Neural progenitor cell (in vitro differentiated cells): ENCODE data around the gene AIFM3.

Source experiments
- CTCF ChIP-seq: fragments of 200-600 bp; sonication (generic); IDR thresholded peaks from 2 replicates; pipeline ENCODE4 v1.5.1; 2017; ENCODE audit warnings: antibody characterized with exemption, mild to moderate bottlenecking
- EZH2 ChIP-seq: fragments of 200-600 bp; sonication (generic); IDR thresholded peaks from 2 replicates; pipeline ENCODE4 v1.6.1; 2017; ENCODE audit warnings: antibody characterized with exemption, mild to moderate bottlenecking, moderate library complexity
- EZH2phosphoT487 ChIP-seq: fragments of 200-600 bp; sonication (generic); IDR thresholded peaks from 2 replicates; pipeline ENCODE4 v1.6.1; 2017; ENCODE audit warnings: antibody characterized with exemption

GRCh38 chr22:20918663-20919218 is 48.3 kb upstream of the AIFM3 start:
- TF ChIP-seq EZH2 (no peak), CTCF (no peak), EZH2phosphoT487 (no peak)
